ENCODE measurements around the gene AATF.
A peak's percentile ranks its signal among the peaks of the same experiment; 100 is the strongest.

The AATF gene

DNA sequence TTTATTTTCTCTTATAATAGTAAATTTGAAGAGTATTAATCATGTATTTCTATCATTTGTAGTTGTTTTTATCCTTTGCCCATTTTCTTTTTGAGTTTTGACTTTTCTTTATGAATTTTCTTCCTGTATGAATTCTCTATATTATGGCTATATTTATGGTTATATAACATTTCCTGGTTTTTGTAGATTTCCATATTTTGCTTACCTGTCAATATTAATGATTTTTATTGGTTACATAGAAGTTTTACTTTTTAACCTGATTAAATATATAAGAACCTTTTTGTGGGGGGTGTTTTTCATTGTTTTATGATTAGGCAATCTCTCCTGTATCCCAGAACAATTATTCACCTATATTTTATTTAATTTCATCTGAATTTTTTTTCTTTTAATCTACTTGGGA is 93.2 kb downstream of the AATF start:
- no peak overlapping the region for H3K4me3 ChIP-seq (replicated peaks; ENCODE audit: low read depth, low read length)
- DNase-seq (ENCODE audit: low read depth) = no peak
- TF ChIP-seq, protein P1, sequence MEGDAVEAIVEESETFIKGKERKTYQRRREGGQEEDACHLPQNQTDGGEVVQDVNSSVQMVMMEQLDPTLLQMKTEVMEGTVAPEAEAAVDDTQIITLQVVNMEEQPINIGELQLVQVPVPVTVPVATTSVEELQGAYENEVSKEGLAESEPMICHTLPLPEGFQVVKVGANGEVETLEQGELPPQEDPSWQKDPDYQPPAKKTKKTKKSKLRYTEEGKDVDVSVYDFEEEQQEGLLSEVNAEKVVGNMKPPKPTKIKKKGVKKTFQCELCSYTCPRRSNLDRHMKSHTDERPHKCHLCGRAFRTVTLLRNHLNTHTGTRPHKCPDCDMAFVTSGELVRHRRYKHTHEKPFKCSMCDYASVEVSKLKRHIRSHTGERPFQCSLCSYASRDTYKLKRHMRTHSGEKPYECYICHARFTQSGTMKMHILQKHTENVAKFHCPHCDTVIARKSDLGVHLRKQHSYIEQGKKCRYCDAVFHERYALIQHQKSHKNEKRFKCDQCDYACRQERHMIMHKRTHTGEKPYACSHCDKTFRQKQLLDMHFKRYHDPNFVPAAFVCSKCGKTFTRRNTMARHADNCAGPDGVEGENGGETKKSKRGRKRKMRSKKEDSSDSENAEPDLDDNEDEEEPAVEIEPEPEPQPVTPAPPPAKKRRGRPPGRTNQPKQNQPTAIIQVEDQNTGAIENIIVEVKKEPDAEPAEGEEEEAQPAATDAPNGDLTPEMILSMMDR (IDR thresholded peaks at IDR 0.05; ENCODE audit: low read length, missing control alignments) = no peak

DNA sequence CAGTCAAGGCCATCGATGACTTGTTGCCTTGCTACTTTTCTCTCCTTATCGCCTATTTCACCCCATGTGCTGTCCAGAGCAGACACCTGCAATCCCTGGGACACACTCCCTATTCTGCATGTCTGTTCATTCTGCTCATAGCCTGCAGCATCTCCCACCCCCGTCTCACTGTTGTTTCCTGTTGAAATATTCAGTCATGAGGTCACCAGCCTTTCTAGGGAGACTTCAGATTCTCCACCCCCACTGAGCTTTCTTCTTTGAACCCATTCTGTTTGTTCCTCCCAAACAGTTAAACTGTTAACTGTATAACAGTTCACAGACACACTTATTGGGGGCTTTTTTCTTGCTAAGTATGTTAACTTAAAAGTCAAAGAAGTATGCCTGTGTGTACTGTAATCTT is 94.4 kb downstream of the AATF start:
- TF ChIP-seq, protein P1 (IDR thresholded peaks at IDR 0.05; ENCODE audit: low read length, missing control alignments) = no peak
- no peak overlapping the region for H3K4me3 ChIP-seq (replicated peaks; ENCODE audit: low read depth, low read length)
- peak; percentile 10 for DNase-seq (ENCODE audit: low read depth)

DNA sequence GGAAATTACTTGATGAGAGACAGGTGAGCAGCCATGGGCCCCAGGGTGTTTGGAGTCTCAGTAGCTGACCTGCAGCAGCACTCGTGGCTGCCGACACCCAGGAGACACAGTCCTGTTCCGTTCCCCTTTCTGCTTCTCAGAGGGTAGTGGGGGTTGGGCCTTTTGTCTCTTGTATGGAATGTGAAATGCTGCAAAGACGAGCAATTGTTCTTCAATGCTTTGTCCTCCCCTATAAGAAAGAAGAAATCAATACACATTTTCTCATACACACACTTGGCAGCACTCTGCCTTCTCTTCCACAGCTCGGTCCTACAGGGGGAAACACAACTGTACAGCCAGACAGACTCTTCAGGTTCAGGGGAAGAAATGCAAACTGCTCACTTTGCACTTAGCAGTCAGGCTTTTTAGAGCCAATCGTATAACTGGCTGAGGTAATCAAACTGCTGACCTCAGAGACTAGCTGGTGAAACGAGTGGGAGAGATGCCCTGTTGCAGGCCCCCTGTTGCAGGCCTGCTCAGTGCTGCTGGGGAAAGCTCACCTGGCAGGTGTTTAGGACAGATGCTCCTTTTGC is 96.7 kb downstream of the AATF start:
- no peak overlapping the region for H3K4me3 ChIP-seq (replicated peaks; ENCODE audit: low read depth, low read length)
- TF ChIP-seq, protein P1 (IDR thresholded peaks at IDR 0.05; ENCODE audit: low read length, missing control alignments) = no peak
- no peak for DNase-seq (ENCODE audit: low read depth)

DNA sequence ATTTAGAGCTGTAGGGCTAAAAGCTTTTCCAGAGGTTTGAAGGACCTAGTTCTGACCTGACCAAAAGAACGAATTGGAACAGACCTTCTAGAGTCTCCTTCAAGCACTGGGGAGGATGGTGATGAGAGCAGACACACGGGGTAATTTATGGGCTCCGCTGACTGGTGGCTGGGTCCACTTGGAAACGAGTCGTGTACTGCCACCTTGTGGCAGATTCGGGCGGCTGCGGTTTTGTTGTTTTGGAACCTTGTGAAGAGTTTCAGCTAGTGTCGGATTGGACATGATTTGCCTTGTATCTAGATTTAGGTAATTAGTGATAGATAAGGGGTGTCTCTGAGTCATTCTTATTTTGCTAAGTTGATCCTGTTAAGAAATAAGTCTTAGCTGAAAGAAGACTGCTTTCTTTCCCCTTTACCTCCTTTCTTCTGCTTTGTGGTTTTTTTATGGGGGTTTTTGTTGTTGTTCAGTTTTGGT is 98.9 kb downstream of the AATF start:
- TF ChIP-seq, protein P1 (IDR thresholded peaks at IDR 0.05; ENCODE audit: low read length, missing control alignments) = peak; percentile 90
- DNase-seq (ENCODE audit: low read depth) = peak; percentile 88
- H3K4me3 ChIP-seq (replicated peaks; ENCODE audit: low read depth, low read length) = no peak overlapping the region

DNA sequence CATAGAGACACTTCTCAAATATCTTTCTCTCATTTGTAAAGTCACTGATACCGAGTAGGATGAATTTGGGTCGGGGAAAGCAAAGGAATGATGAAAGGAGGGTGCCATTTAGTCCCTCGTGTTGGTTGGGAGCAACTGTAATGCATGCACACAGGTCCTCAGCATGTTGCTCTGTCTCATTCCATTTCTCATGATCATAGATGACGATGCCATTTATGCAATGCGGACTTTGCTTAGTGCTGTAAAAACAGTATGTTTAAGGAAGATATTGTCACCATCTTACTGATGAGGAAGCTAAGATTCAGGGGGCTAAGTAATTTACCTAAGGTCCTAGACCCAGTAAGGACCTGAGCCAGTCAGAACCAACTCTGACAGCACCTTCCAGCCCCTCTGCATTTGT is 100.1 kb downstream of the AATF start:
- no peak for DNase-seq (ENCODE audit: low read depth)
- TF ChIP-seq, protein P1 (IDR thresholded peaks at IDR 0.05; ENCODE audit: low read length, missing control alignments) = no peak
- H3K4me3 ChIP-seq (replicated peaks; ENCODE audit: low read depth, low read length) = no peak overlapping the region

DNA sequence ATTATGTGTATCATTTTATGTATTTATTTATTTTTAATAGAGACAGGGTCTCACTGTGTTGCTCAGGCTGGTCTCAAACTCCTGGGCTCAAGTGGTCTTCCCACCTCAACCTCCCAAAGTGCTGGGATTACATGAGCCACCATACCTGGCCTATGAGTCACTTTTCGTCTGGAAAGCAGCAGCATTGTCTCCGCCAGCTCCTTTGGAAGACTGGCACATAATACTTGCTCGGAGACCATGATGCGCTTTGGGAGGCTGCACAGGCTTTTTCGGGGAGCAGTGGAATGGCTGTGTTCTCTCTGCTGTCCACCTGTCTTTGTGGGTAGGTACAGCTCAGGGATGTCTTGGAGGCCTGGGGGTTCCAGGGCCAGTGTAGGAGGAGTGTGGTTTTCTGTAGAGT is 102.2 kb downstream of the AATF start:
- DNase-seq (ENCODE audit: low read depth) = peak; percentile 8
- no peak overlapping the region for H3K4me3 ChIP-seq (replicated peaks; ENCODE audit: low read depth, low read length)
- TF ChIP-seq, protein P1 (IDR thresholded peaks at IDR 0.05; ENCODE audit: low read length, missing control alignments) = no peak

DNA sequence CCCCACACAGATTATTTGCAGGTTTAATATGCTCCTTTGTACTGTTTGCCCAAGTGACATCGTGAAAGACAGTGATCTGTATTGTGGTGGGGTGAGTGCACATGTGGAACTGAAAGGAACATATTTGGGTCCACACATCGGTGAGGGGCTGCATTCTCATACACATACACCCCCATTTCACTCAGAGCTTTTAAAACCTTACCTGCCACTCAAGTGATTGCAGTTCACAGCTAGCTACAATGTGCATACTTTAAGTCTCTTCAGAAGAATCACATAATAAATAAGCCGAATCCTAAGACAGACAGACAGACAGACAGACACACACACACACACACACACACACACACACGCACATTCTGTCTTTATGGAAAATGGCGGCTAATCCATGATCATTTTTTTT is 102.6 kb downstream of the AATF start:
- TF ChIP-seq, protein P1 (IDR thresholded peaks at IDR 0.05; ENCODE audit: low read length, missing control alignments) = no peak

More for the DNA sequence above, 102.6 kb downstream of the AATF start:
- DNase-seq (ENCODE audit: low read depth) = no peak
- no peak overlapping the region for H3K4me3 ChIP-seq (replicated peaks; ENCODE audit: low read depth, low read length)
